Activated naive CD8-positive, alpha-beta T cell (primary cell): ENCODE data around the gene PSG2.
"Not testable (repeated sequence)": the region's sequence is repeated elsewhere in the genome, so short reads cannot be mapped to it uniquely, and the experiment has no call there.

Experiments used
- H3K27ac Mint-ChIP-seq: one replicate; pipeline ENCODE4 v1.8.0; 2021; ENCODE audit warnings: mixed read lengths
- H3K27me3 Mint-ChIP-seq: one replicate; pipeline ENCODE4 v1.8.0; 2021; ENCODE audit warnings: mixed read lengths
- H3K36me3 Mint-ChIP-seq: one replicate; pipeline ENCODE4 v1.8.0; 2021; ENCODE audit warnings: mixed read lengths
- H3K4me1 Mint-ChIP-seq: one replicate; pipeline ENCODE4 v1.8.0; 2021; ENCODE audit warnings: low read depth, mixed read lengths
- H3K4me3 Mint-ChIP-seq: one replicate; pipeline ENCODE4 v1.8.0; 2021; ENCODE audit warnings: mild to moderate bottlenecking, mixed read lengths
- H3K9me3 Mint-ChIP-seq: one replicate; pipeline ENCODE4 v1.8.0; 2021; ENCODE audit warnings: low read depth, mixed read lengths

PSG2 gene

DNA sequence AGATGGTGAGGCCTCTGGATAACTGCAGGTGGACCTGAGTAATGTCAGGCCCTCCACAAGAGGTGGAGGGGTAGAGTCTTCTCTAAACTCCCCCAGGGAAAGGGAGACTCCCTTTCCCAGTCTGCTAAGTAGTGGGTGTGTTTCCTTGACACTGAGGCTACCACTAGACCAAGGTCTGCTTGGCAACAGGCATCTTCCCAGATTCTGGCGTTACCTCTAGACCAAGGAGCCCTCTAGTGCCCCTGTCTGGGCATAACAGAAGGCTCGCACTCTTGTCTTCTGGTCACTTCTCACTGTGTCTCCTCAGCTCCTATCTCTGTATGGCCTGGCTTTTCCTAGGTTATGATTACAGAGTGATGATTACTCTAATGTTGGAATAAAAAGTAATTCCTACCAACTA, 50.9 kb downstream of the PSG2 start:
- H3K4me3 Mint-ChIP-seq, H3K9me3 Mint-ChIP-seq, H3K4me1 Mint-ChIP-seq, H3K27ac Mint-ChIP-seq, H3K36me3 Mint-ChIP-seq: not testable (repeated sequence)
- H3K27me3 Mint-ChIP-seq, result peaks cover 26% of the 10 kb centered on the region

GRCh38 chr19:43028866-43029265, 53.6 kb downstream of the PSG2 start:
- no peaks in the 10 kb centered on the region for H3K9me3 Mint-ChIP-seq
- H3K27ac Mint-ChIP-seq, result no peak overlapping the region
- no peaks in the 10 kb centered on the region for H3K4me1 Mint-ChIP-seq
- H3K36me3 Mint-ChIP-seq, result no peaks in the 10 kb centered on the region
- H3K4me3 Mint-ChIP-seq, result no peak overlapping the region
- H3K27me3 Mint-ChIP-seq, result peaks cover 18% of the 10 kb centered on the region

GRCh38 chr19:43027985-43028384, 54.5 kb downstream of the PSG2 start:
- H3K27me3 Mint-ChIP-seq, result peaks cover 18% of the 10 kb centered on the region
- not testable (repeated sequence) for H3K4me1 Mint-ChIP-seq, H3K9me3 Mint-ChIP-seq, H3K36me3 Mint-ChIP-seq, H3K4me3 Mint-ChIP-seq, H3K27ac Mint-ChIP-seq

GRCh38 chr19:43027061-43027460, 55.4 kb downstream of the PSG2 start:
- H3K27me3 Mint-ChIP-seq, result peaks cover 15% of the 10 kb centered on the region
- not testable (repeated sequence) for H3K36me3 Mint-ChIP-seq, H3K4me1 Mint-ChIP-seq, H3K4me3 Mint-ChIP-seq, H3K27ac Mint-ChIP-seq, H3K9me3 Mint-ChIP-seq

- not testable (repeated sequence) for H3K36me3 Mint-ChIP-seq, H3K4me1 Mint-ChIP-seq, H3K27ac Mint-ChIP-seq, H3K9me3 Mint-ChIP-seq, H3K4me3 Mint-ChIP-seq
- peaks cover 13% of the 10 kb centered on the region for H3K27me3 Mint-ChIP-seq
These were observed 56.1 kb downstream of the PSG2 start, which contains the start of gene PSG11 for GRCh38 chr19:43026369-43026768. PSG11 (minus strand) TSS chr19:43026469; CDS start chr19:43026372, 97 bp downstream.

GRCh38 chr19:43022098-43022497, 60.4 kb downstream of the PSG2 start:
- not testable (repeated sequence) for H3K4me1 Mint-ChIP-seq

GRCh38 chr19:43021629-43022028, 60.9 kb downstream of the PSG2 start:
- H3K27ac Mint-ChIP-seq, H3K4me3 Mint-ChIP-seq, H3K36me3 Mint-ChIP-seq, H3K4me1 Mint-ChIP-seq, H3K9me3 Mint-ChIP-seq, H3K27me3 Mint-ChIP-seq: not testable (repeated sequence)

More at GRCh38 chr19:43022098-43022497, 60.4 kb downstream of the PSG2 start:
- not testable (repeated sequence) for H3K36me3 Mint-ChIP-seq, H3K4me3 Mint-ChIP-seq, H3K9me3 Mint-ChIP-seq, H3K27ac Mint-ChIP-seq, H3K27me3 Mint-ChIP-seq

- H3K27me3 Mint-ChIP-seq, H3K4me1 Mint-ChIP-seq: not testable (repeated sequence)
These were observed 62.9 kb downstream of the PSG2 start for GRCh38 chr19:43019588-43019987.

More at GRCh38 chr19:43019588-43019987, 62.9 kb downstream of the PSG2 start:
- H3K9me3 Mint-ChIP-seq, H3K4me3 Mint-ChIP-seq, H3K27ac Mint-ChIP-seq, H3K36me3 Mint-ChIP-seq: not testable (repeated sequence)
